Measurements from ENCODE around the gene SMKR1. TPM values are rescaled to one million over a fixed set of nuclear protein-coding genes. Genes with fewer than 3 reads are reported as not detected.

SMKR1 gene
- total RNA-seq, 1 donor from 2014 or later, result not detected

- Histone ChIP-seq H3K27ac (ENCODE audit: low read depth, low read length) (no peak overlapping the region), H4K20me1 (ENCODE audit: insufficient read depth, low read length) (no peaks in the 10 kb centered on the region), H3K9me3 (ENCODE audit: insufficient read depth, low read depth, low read length) (no peaks in the 10 kb centered on the region), H3K4me1 (ENCODE audit: insufficient read depth, low read length) (no peaks in the 10 kb centered on the region), H2AFZ (ENCODE audit: low read depth, low read length) (no peak overlapping the region), H3K4me2 (ENCODE audit: low read length) (no peak overlapping the region), H3K27me3 (ENCODE audit: insufficient read depth, low read length) (no peaks in the 10 kb centered on the region), H3K9ac (ENCODE audit: low read length) (no peak overlapping the region), H3K79me2 (ENCODE audit: insufficient read depth, low read length) (no peaks in the 10 kb centered on the region), H3K36me3 (ENCODE audit: insufficient read depth, low read length) (no peaks in the 10 kb centered on the region), H3K4me3 (ENCODE audit: insufficient read depth, low read depth, low read length) (no peak overlapping the region)
- Mint-ChIP-seq H3K4me1 (ENCODE audit: low read depth, unreplicated experiment) (no peaks in the 10 kb centered on the region), H3K4me3 (ENCODE audit: unreplicated experiment) (no peak overlapping the region), H3K36me3 (ENCODE audit: low read depth, unreplicated experiment) (no peaks in the 10 kb centered on the region), H3K27ac (ENCODE audit: unreplicated experiment) (no peak overlapping the region), H3K9me3 (ENCODE audit: unreplicated experiment) (no peaks in the 10 kb centered on the region), H3K27me3 (ENCODE audit: low read depth, unreplicated experiment) (peaks cover 35% of the 10 kb centered on the region)
- FAIRE-seq (no peak), DNase-seq (ENCODE audit: low read depth) (no peak)
- TF ChIP-seq CTCF (IDR thresholded peaks at IDR 0.05; ENCODE audit: insufficient read depth, low read depth, low read length) (no peak), EZH2 (IDR thresholded peaks at IDR 0.05; ENCODE audit: insufficient read depth, low read length) (no peak)
Observed at GRCh38 chr7:129513546-129513945, 11.2 kb downstream of the SMKR1 start.

- FAIRE-seq, result no peak
- H3K79me2 ChIP-seq (ENCODE audit: insufficient read depth, low read length), result no peaks in the 10 kb centered on the region
- H3K4me3 ChIP-seq (ENCODE audit: insufficient read depth, low read depth, low read length), result no peak overlapping the region
- H3K4me1 Mint-ChIP-seq (ENCODE audit: low read depth, unreplicated experiment), result no peaks in the 10 kb centered on the region
- H3K9me3 ChIP-seq (ENCODE audit: insufficient read depth, low read depth, low read length), result no peaks in the 10 kb centered on the region
- peak overlapping the region; percentile 40 for H2AFZ ChIP-seq (ENCODE audit: low read depth, low read length)
- TF ChIP-seq CTCF (IDR thresholded peaks at IDR 0.05; ENCODE audit: insufficient read depth, low read depth, low read length) (no peak), EZH2 (IDR thresholded peaks at IDR 0.05; ENCODE audit: insufficient read depth, low read length) (no peak)
- H3K27me3 Mint-ChIP-seq (ENCODE audit: low read depth, unreplicated experiment), result peaks cover 39% of the 10 kb centered on the region
- H3K4me2 ChIP-seq (ENCODE audit: low read length), result no peak overlapping the region
- H3K36me3 Mint-ChIP-seq (ENCODE audit: low read depth, unreplicated experiment), result no peaks in the 10 kb centered on the region
- no peak overlapping the region for H3K9ac ChIP-seq (ENCODE audit: low read length)
- H3K36me3 ChIP-seq (ENCODE audit: insufficient read depth, low read length), result no peaks in the 10 kb centered on the region
- no peaks in the 10 kb centered on the region for H3K27me3 ChIP-seq (ENCODE audit: insufficient read depth, low read length)
- no peaks in the 10 kb centered on the region for H4K20me1 ChIP-seq (ENCODE audit: insufficient read depth, low read length)
- no peaks in the 10 kb centered on the region for H3K9me3 Mint-ChIP-seq (ENCODE audit: unreplicated experiment)
- peak overlapping the region; percentile 18 for H3K27ac Mint-ChIP-seq (ENCODE audit: unreplicated experiment)
- no peak for DNase-seq (ENCODE audit: low read depth)
- no peak overlapping the region for H3K27ac ChIP-seq (ENCODE audit: low read depth, low read length)
- no peaks in the 10 kb centered on the region for H3K4me1 ChIP-seq (ENCODE audit: insufficient read depth, low read length)
- peak overlapping the region; percentile 8 for H3K4me3 Mint-ChIP-seq (ENCODE audit: unreplicated experiment)
Observed at GRCh38 chr7:129514683-129515082, 12.4 kb downstream of the SMKR1 start.

GRCh38 chr7:129515381-129515780, 13.1 kb downstream of the SMKR1 start:
- H3K79me2 ChIP-seq (ENCODE audit: insufficient read depth, low read length), result no peaks in the 10 kb centered on the region
- H3K27ac ChIP-seq (ENCODE audit: low read depth, low read length), result no peak overlapping the region
- no peak overlapping the region for H3K4me3 ChIP-seq (ENCODE audit: insufficient read depth, low read depth, low read length)
- H3K36me3 ChIP-seq (ENCODE audit: insufficient read depth, low read length), result no peaks in the 10 kb centered on the region
- DNase-seq (ENCODE audit: low read depth) (no peak), FAIRE-seq (no peak)
- no peak overlapping the region for H3K9ac ChIP-seq (ENCODE audit: low read length)
- Mint-ChIP-seq H3K9me3 (ENCODE audit: unreplicated experiment) (no peaks in the 10 kb centered on the region), H3K36me3 (ENCODE audit: low read depth, unreplicated experiment) (peaks cover 2% of the 10 kb centered on the region), H3K4me1 (ENCODE audit: low read depth, unreplicated experiment) (no peaks in the 10 kb centered on the region), H3K27ac (ENCODE audit: unreplicated experiment) (no peak overlapping the region), H3K27me3 (ENCODE audit: low read depth, unreplicated experiment) (peaks cover 40% of the 10 kb centered on the region), H3K4me3 (ENCODE audit: unreplicated experiment) (no peak overlapping the region)
- H3K9me3 ChIP-seq (ENCODE audit: insufficient read depth, low read depth, low read length), result no peaks in the 10 kb centered on the region
- no peaks in the 10 kb centered on the region for H3K27me3 ChIP-seq (ENCODE audit: insufficient read depth, low read length)
- H2AFZ ChIP-seq (ENCODE audit: low read depth, low read length), result no peak overlapping the region
- H3K4me1 ChIP-seq (ENCODE audit: insufficient read depth, low read length), result no peaks in the 10 kb centered on the region
- TF ChIP-seq EZH2 (IDR thresholded peaks at IDR 0.05; ENCODE audit: insufficient read depth, low read length), result no peak
- TF ChIP-seq CTCF (IDR thresholded peaks at IDR 0.05; ENCODE audit: insufficient read depth, low read depth, low read length), result no peak
- no peak overlapping the region for H3K4me2 ChIP-seq (ENCODE audit: low read length)
- no peaks in the 10 kb centered on the region for H4K20me1 ChIP-seq (ENCODE audit: insufficient read depth, low read length)
